Retinal pigment epithelial cell (primary cell): Measurements from ENCODE around the gene ROS1.

Experiments
- DNase-seq: peaks from one replicate; pipeline ENCODE4 v3.0.0-alpha.2; 2010; ENCODE audit warnings: low read depth
- H3K4me3 ChIP-seq: 2 replicates; pipeline ENCODE4 v1.5.1; 2011; ENCODE audit warnings: mild to moderate bottlenecking, low read length, control low read depth, moderate library complexity
- CTCF ChIP-seq: conservative IDR thresholded peaks from 2 replicates; pipeline ENCODE4 v1.5.1; 2011; ENCODE audit warnings: low read depth, low read length, control low read depth, inconsistent platforms

Gene ROS1

GRCh38 chr6:117304446-117304845 lies 121.3 kb downstream of the ROS1 start:
- no peak for DNase-seq
- no peak overlapping the region for H3K4me3 ChIP-seq
- TF ChIP-seq CTCF, result no peak

GRCh38 chr6:117303323-117303722 lies 122.4 kb downstream of the ROS1 start:
- TF ChIP-seq CTCF, result no peak
- no peak for DNase-seq
- H3K4me3 ChIP-seq, result no peak overlapping the region

- DNase-seq, result no peak
- TF ChIP-seq CTCF, result no peak
- no peak overlapping the region for H3K4me3 ChIP-seq
Observed at GRCh38 chr6:117298941-117299340, 126.8 kb downstream of the ROS1 start.

- no peak for TF ChIP-seq CTCF
Observed at GRCh38 chr6:117290173-117290846, 135.4 kb downstream of the ROS1 start.

GRCh38 chr6:117288083-117288715 lies 137.5 kb downstream of the ROS1 start:
- H3K4me3 ChIP-seq, result no peak overlapping the region
- no peak for TF ChIP-seq CTCF
- DNase-seq, result no peak

More at GRCh38 chr6:117290173-117290846, 135.4 kb downstream of the ROS1 start:
- H3K4me3 ChIP-seq, result no peak overlapping the region
- DNase-seq, result no peak

- DNase-seq, result no peak
- peak; percentile 46 for TF ChIP-seq CTCF
- no peak overlapping the region for H3K4me3 ChIP-seq
Observed at GRCh38 chr6:117280922-117281321, 144.8 kb downstream of the ROS1 start.

GRCh38 chr6:117276778-117277316 lies 148.9 kb downstream of the ROS1 start:
- no peak overlapping the region for H3K4me3 ChIP-seq
- TF ChIP-seq CTCF, result no peak
- no peak for DNase-seq
